K562 (cell line): ENCODE results near the gene ZMIZ1. TPM values are rescaled to one million over a fixed set of nuclear protein-coding genes. Genes with fewer than 3 reads are reported as not detected.

Experiments
- GATAD2A ChIP-seq: fragments of 450-650 bp; IDR thresholded peaks from 2 replicates; pipeline ENCODE4 v1.6.1; 2017
- HDAC8 ChIP-seq: fragments of 450-650 bp; IDR thresholded peaks from 2 replicates; pipeline ENCODE4 v1.6.1; 2016; ENCODE audit warnings: mild to moderate bottlenecking, missing genetic modification characterization, moderate library complexity, missing compliant biosample characterization
- ZNF212 ChIP-seq: fragments of 450-650 bp; formaldehyde crosslinking; IDR thresholded peaks from 2 replicates; pipeline ENCODE4 v1.4.0; 2020; ENCODE audit warnings: mild to moderate bottlenecking
- polyA plus RNA-seq, 8 experiments: library from polyadenylated mRNA; depleted of rRNA in 4 of 8; stranded (reverse) in 5 of 8; unstranded in 3 of 8; fragments of >200 nt; fragmentation: Nextera tagmentation in 2 of 8; fragmentation: Illumina TruSeq in 1 of 8; extraction: Ambion mirVana in 2 of 8; extraction: Trizol in 1 of 8; gene quantifications; 2 replicates each; pipeline versions ENCODE4 v1.2.1 to v1.2.3, GENCODE V29; 2011 to 2014; ENCODE audit warnings: inconsistent platforms in 1 of 8, missing spikeins in 1 of 8
- total RNA-seq, 7 experiments: library from RNA; depleted of rRNA in 6 of 7; stranded (reverse); fragments of >200 nt in 6 of 7; fragmentation: Illumina TruSeq in 2 of 7; extraction: Trizol in 2 of 7; gene quantifications; 2 replicates each; pipeline versions ENCODE4 v1.2.1 to v1.2.3, GENCODE V29; 2011 to 2021; ENCODE audit warnings: low replicate concordance in 1 of 7
- TF ChIP-seq, protein P1 (sequence below): fragments of 450-650 bp; formaldehyde crosslinking; IDR thresholded peaks from 2 replicates; pipeline ENCODE4 v1.4.0; 2022; ENCODE audit warnings: missing genetic modification characterization
- TF ChIP-seq, protein P2 (sequence below): sonication (generic); formaldehyde crosslinking; IDR thresholded peaks from 2 replicates; pipeline ENCODE4 v1.8.1; 2023; ENCODE audit warnings: missing genetic modification reagents, mild to moderate bottlenecking, borderline replicate concordance
- TF ChIP-seq, protein P3 (sequence below): fragments of 450-650 bp; formaldehyde crosslinking; IDR thresholded peaks from 2 replicates; pipeline ENCODE4 v1.4.0; 2020; ENCODE audit warnings: mild to moderate bottlenecking, moderate library complexity
- TF ChIP-seq, protein P4 (sequence below): fragments of 250-450 bp; sonication (Bioruptor Pico); IDR thresholded peaks from 2 replicates; pipeline ENCODE4 v1.8.0; 2022; ENCODE audit warnings: moderate library complexity, mild to moderate bottlenecking, inconsistent platforms

ZMIZ1 gene
- total and polyA plus RNA-seq, 9 of the 15 experiments (the other 6 are each of a cell fraction or from before 2014, with no cell fraction given): 1.0 to 37.3 (median 4.3) TPM

DNA sequence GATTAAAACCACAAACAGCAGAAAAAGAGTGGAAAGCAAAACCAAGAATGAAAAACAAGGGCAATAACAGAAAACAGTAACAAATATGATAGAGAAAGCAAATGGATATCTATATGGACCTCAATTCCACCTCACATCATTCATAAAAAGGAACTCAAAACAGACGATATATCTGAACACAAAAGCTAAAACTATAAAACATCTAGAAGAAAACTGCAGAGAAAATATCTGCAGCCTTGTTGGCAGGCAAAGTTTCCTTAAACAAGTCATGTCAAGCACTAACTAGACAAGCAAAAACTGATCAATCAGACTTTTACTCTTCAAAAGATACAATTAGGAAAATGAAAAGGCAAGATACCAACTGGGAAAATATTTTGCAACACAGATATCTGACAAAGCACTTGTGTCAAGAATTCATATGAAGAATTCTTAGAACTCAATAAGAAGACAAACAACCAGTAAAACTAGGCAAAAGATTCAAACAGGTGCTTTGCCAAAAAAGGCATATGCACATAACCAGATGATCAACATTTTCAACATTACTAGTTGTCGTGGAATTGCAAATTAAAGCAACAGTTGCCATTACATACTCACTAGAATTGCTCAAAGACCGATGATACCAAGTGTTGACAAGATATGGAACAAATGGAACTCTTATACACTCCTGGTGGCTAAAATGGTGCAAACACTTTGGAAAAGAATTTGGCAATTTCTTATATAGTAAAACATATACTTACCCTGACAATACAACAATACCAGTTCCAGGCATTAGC lies 25.9 kb upstream of the ZMIZ1 start (continued):
- TF ChIP-seq, protein P1, sequence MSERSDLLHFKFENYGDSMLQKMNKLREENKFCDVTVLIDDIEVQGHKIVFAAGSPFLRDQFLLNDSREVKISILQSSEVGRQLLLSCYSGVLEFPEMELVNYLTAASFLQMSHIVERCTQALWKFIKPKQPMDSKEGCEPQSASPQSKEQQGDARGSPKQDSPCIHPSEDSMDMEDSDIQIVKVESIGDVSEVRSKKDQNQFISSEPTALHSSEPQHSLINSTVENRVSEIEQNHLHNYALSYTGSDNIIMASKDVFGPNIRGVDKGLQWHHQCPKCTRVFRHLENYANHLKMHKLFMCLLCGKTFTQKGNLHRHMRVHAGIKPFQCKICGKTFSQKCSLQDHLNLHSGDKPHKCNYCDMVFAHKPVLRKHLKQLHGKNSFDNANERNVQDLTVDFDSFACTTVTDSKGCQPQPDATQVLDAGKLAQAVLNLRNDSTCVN (CRISPR knock-in tag): no peak
- TF ChIP-seq HDAC8 (tag): no peak
- TF ChIP-seq, protein P2, sequence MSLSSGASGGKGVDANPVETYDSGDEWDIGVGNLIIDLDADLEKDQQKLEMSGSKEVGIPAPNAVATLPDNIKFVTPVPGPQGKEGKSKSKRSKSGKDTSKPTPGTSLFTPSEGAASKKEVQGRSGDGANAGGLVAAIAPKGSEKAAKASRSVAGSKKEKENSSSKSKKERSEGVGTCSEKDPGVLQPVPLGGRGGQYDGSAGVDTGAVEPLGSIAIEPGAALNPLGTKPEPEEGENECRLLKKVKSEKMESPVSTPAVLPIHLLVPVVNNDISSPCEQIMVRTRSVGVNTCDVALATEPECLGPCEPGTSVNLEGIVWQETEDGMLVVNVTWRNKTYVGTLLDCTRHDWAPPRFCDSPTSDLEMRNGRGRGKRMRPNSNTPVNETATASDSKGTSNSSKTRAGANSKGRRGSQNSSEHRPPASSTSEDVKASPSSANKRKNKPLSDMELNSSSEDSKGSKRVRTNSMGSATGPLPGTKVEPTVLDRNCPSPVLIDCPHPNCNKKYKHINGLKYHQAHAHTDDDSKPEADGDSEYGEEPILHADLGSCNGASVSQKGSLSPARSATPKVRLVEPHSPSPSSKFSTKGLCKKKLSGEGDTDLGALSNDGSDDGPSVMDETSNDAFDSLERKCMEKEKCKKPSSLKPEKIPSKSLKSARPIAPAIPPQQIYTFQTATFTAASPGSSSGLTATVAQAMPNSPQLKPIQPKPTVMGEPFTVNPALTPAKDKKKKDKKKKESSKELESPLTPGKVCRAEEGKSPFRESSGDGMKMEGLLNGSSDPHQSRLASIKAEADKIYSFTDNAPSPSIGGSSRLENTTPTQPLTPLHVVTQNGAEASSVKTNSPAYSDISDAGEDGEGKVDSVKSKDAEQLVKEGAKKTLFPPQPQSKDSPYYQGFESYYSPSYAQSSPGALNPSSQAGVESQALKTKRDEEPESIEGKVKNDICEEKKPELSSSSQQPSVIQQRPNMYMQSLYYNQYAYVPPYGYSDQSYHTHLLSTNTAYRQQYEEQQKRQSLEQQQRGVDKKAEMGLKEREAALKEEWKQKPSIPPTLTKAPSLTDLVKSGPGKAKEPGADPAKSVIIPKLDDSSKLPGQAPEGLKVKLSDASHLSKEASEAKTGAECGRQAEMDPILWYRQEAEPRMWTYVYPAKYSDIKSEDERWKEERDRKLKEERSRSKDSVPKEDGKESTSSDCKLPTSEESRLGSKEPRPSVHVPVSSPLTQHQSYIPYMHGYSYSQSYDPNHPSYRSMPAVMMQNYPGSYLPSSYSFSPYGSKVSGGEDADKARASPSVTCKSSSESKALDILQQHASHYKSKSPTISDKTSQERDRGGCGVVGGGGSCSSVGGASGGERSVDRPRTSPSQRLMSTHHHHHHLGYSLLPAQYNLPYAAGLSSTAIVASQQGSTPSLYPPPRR (CRISPR knock-in tag): no peak
- no peak for TF ChIP-seq ZNF212
- TF ChIP-seq, protein P3, sequence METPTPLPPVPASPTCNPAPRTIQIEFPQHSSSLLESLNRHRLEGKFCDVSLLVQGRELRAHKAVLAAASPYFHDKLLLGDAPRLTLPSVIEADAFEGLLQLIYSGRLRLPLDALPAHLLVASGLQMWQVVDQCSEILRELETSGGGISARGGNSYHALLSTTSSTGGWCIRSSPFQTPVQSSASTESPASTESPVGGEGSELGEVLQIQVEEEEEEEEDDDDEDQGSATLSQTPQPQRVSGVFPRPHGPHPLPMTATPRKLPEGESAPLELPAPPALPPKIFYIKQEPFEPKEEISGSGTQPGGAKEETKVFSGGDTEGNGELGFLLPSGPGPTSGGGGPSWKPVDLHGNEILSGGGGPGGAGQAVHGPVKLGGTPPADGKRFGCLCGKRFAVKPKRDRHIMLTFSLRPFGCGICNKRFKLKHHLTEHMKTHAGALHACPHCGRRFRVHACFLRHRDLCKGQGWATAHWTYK (CRISPR knock-in tag): no peak
- TF ChIP-seq, protein P4, sequence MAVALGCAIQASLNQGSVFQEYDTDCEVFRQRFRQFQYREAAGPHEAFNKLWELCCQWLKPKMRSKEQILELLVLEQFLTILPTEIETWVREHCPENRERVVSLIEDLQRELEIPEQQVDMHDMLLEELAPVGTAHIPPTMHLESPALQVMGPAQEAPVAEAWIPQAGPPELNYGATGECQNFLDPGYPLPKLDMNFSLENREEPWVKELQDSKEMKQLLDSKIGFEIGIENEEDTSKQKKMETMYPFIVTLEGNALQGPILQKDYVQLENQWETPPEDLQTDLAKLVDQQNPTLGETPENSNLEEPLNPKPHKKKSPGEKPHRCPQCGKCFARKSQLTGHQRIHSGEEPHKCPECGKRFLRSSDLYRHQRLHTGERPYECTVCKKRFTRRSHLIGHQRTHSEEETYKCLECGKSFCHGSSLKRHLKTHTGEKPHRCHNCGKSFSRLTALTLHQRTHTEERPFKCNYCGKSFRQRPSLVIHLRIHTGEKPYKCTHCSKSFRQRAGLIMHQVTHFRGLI (CRISPR knock-in tag): no peak
- no peak for TF ChIP-seq GATAD2A
- TF ChIP-seq, all 486 proteins: peak for 4
